WERI-Rb-1 (cell line): ENCODE results near the gene AGPAT2.

Source experiments
- DNase-seq: peaks from one replicate; pipeline ENCODE4 v3.0.0-alpha.2; 2020
- H3K27ac ChIP-seq: fragments of 250-450 bp; sonication (Bioruptor Pico); 2 replicates; pipeline ENCODE4 v1.5.1; 2020; ENCODE audit warnings: mild to moderate bottlenecking, moderate library complexity
- H3K27me3 ChIP-seq: fragments of 250-450 bp; sonication (Bioruptor Pico); 2 replicates; pipeline ENCODE4 v1.5.1; 2021; ENCODE audit warnings: mild to moderate bottlenecking, low read depth, moderate library complexity; ENCODE audit not compliant: insufficient read depth, severe bottlenecking
- H3K36me3 ChIP-seq: fragments of 250-450 bp; sonication (Bioruptor Pico); 2 replicates; pipeline ENCODE4 v1.5.1; 2020; ENCODE audit warnings: mild to moderate bottlenecking, moderate library complexity
- H3K4me3 ChIP-seq: 2 replicates; pipeline ENCODE4 v1.5.1; 2011; ENCODE audit warnings: low read depth, mild to moderate bottlenecking, control low read depth, low read length
- H3K9me3 ChIP-seq: fragments of 250-450 bp; sonication (Bioruptor Pico); 2 replicates; pipeline ENCODE4 v1.5.1; 2021; ENCODE audit warnings: mild to moderate bottlenecking, moderate library complexity; ENCODE audit not compliant: severe bottlenecking
- TF ChIP-seq, protein P1 (sequence below): IDR thresholded peaks from 2 replicates; pipeline ENCODE4 v1.5.1; 2011; ENCODE audit warnings: low read depth, mild to moderate bottlenecking, control low read depth, inconsistent platforms, low read length

Gene AGPAT2

DNA sequence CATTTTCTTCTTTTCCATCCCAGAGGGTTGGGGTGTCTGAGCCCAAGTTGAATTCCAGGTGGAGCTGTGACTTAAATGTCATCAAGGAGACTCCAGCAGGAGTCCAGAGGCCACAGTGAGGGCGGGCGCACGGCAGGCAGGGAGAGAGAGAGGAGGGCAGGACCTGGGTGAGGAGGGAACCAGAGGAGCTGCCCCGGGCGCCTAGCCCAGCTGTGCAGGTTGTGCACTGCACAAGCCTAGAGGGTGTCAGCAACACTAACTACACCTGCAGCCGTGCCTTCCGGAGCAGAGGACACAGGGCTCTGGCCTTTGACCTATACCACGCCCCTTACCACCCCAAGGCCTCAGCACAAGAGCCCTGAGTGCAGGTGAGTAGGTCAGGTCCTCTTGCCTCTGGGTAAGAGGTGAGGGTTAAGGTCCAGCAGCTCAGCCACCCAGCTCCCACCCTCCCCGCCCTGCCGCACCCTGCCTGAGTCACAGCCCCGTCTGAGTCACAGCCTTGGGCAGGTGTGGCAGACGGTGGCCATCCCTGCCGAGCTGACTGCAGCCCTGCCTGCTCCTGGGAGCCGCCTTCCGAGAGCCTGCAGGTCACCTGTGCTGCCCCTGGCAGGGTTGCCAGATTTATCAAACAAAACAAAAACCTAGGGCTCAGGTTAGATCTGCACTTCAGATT is 6.4 kb upstream of the AGPAT2 start:
- DNase-seq: no peak
- peak overlapping the region; percentile 99 for H3K27ac ChIP-seq

DNA sequence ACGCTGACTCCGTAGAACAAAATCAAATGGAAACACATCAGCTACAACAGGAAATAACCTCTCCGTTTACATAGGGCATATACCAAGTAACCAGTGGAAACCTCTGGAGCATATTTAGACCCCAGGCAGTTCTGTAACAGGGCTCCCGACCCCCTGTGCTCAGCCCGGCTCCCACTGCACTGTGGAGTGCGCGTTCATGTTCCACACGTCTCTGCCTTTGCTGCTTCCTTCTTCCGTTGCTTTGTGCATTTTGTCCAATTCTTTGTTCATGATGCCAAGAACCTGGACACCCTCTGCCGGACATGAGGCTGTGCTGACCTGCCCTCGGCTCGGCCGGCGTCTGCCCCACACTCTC is 5.9 kb upstream of the AGPAT2 start:
- TF ChIP-seq, protein P1, sequence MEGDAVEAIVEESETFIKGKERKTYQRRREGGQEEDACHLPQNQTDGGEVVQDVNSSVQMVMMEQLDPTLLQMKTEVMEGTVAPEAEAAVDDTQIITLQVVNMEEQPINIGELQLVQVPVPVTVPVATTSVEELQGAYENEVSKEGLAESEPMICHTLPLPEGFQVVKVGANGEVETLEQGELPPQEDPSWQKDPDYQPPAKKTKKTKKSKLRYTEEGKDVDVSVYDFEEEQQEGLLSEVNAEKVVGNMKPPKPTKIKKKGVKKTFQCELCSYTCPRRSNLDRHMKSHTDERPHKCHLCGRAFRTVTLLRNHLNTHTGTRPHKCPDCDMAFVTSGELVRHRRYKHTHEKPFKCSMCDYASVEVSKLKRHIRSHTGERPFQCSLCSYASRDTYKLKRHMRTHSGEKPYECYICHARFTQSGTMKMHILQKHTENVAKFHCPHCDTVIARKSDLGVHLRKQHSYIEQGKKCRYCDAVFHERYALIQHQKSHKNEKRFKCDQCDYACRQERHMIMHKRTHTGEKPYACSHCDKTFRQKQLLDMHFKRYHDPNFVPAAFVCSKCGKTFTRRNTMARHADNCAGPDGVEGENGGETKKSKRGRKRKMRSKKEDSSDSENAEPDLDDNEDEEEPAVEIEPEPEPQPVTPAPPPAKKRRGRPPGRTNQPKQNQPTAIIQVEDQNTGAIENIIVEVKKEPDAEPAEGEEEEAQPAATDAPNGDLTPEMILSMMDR: no peak
- no peak for DNase-seq
- no peaks in the 10 kb centered on the region for H3K36me3 ChIP-seq
- no peaks in the 10 kb centered on the region for H3K9me3 ChIP-seq
- no peak overlapping the region for H3K4me3 ChIP-seq
- no peaks in the 10 kb centered on the region for H3K27me3 ChIP-seq
- H3K27ac ChIP-seq: peak overlapping the region; percentile 18; the same call in 1 of the 2 replicates

More for the DNA sequence above, 6.4 kb upstream of the AGPAT2 start:
- Histone ChIP-seq H3K27me3 (no peaks in the 10 kb centered on the region), H3K4me3 (no peak overlapping the region), H3K9me3 (no peaks in the 10 kb centered on the region), H3K36me3 (no peaks in the 10 kb centered on the region)
- TF ChIP-seq, protein P1: no peak

DNA sequence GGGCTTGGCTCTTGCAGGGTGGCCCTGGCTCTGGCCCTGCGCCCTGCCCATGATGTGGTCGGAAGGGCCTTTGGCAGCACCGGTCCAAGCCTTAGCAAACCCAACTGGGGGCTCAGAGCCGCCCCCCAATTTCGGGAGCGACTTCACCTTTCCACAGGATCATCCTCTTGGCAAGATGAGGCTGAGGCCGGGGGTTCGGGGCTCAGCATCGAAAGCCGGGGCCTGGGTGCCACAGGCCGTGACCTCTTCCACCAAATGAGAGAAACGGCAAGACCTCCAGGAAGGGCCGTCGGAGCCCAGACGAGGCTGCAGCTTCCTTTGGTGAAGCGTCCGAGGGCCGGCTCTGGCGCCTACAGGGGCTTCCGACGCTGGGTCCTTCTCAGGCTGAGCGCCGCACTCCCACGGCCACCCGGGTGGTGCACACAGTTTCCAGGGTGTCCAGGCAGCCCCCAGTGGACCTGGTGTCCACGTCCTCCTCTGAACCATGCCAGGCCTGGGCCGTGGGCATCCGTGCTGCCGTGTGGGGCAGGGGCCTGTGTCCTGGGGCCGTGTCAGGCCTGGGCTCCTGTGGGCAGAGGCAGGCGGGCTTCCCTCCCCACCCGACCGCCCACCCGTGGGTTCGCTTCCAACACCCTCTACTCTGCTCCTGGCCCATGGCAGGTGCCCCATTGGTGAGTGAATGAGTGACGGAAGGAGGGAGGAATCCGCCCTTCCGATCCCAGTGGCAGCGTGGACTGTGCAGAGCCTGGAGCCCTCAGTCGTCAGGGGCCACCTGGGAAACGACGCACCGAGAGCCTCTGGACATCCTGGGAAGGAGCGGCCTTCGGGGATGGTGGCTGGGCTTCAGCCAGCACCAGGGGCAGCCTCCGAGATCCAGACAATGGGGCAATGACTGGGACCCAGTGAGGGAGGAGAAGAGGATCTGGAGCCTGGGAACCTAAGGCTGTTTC is 5.2 kb upstream of the AGPAT2 start:
- Histone ChIP-seq H3K27me3 (no peaks in the 10 kb centered on the region), H3K36me3 (no peaks in the 10 kb centered on the region), H3K9me3 (no peaks in the 10 kb centered on the region), H3K27ac (peak overlapping the region; percentile 18; the same call in 1 of the 2 replicates), H3K4me3 (no peak overlapping the region)
- no peak for DNase-seq
- TF ChIP-seq, protein P1: no peak

DNA sequence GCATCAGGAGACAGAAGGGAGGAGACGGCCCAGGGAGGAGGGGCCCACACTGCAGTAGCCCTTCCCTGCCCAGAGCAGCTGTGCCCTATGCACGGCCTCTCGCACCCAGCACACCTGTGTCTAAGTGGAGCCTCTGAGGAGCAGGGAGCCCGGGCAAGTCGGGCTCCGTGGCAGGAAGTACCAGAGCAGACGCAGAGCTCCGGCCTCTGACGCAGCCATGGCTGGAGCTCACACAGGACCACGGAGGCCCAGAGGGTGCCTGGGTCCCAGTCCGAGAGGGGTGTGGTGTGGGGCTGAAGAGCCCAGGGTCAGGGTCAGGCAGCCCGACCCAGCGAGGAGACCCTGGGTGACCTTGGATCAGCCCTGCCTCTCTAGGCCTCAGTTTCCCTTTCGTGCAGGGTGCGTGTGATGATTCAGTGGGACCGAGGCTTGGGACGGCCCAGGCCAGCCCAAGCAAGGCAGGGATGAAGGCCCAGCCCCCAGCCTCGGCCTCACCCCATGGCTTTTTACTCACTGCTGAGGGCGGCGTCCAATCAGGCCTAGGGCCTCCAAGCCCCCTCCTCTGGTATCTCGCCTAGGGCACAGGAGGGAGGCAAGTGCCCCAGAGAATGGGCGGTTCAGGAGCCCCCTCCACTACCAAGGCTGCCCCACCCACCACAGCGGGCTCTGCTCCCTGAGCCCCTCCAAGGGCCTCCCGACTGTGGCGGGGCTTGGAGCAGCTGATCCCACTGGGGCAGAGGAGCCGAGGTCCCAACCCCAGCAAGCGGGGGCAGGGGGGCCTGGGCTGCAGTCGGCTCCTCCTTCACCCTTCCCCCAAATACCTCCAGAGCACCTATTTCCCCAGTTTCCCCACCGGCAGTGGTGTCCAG is 4.3 kb upstream of the AGPAT2 start:
- no peak overlapping the region for H3K27ac ChIP-seq
- TF ChIP-seq, protein P1: no peak
- no peaks in the 10 kb centered on the region for H3K9me3 ChIP-seq
- no peak overlapping the region for H3K4me3 ChIP-seq
- H3K36me3 ChIP-seq: no peaks in the 10 kb centered on the region
- DNase-seq: no peak
- H3K27me3 ChIP-seq: no peaks in the 10 kb centered on the region

DNA sequence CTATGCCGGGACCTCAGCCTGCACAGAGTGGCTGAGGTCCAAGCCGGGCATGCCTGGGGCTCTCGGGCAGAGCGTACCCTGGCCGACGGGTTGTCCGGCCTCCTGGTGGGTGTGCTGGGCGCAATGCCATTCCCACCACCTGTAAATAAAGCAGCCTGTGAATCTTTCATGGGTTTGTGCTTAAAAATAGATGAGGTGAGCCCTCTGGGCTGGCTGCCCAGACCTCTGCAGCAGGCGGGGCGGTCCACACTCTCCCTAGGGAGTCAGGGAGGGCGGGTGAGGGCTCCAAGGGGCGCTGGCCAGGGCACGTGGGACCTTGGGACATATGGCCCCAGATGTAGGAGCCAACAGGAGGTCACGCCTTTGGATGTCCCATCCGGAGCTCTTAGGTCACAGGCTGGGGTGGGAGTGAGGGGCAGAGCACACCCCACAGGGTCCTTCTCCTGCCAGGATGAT is 3.6 kb upstream of the AGPAT2 start:
- Histone ChIP-seq H3K27me3 (no peaks in the 10 kb centered on the region), H3K27ac (no peak overlapping the region), H3K9me3 (no peaks in the 10 kb centered on the region), H3K4me3 (no peak overlapping the region), H3K36me3 (no peaks in the 10 kb centered on the region; the same call in 1 of the 2 replicates)
- DNase-seq: no peak
- TF ChIP-seq, protein P1: no peak
